ENCODE data around the gene MAD1L1. TPM values are rescaled to one million over a fixed set of nuclear protein-coding genes. Genes with fewer than 3 reads are reported as not detected.

MAD1L1 gene
- total RNA-seq, 2 experiments from 2014 or later: 40.0 to 44.7 TPM

- DNase-seq: peak; percentile 73
- ChIA-PET CTCF (no interaction called here), POLR2A (no interaction called here)
- Mint-ChIP-seq H3K27ac (no peak overlapping the region), H3K4me3 (no peak overlapping the region), H3K36me3 (ENCODE audit: low read depth) (peaks cover 7% of the 10 kb centered on the region), H3K9me3 (no peaks in the 10 kb centered on the region), H3K4me1 (ENCODE audit: low read depth) (peaks cover 16% of the 10 kb centered on the region), H3K27me3 (no peaks in the 10 kb centered on the region)
- ATAC-seq: peak; percentile 88
- TF ChIP-seq, protein P1, sequence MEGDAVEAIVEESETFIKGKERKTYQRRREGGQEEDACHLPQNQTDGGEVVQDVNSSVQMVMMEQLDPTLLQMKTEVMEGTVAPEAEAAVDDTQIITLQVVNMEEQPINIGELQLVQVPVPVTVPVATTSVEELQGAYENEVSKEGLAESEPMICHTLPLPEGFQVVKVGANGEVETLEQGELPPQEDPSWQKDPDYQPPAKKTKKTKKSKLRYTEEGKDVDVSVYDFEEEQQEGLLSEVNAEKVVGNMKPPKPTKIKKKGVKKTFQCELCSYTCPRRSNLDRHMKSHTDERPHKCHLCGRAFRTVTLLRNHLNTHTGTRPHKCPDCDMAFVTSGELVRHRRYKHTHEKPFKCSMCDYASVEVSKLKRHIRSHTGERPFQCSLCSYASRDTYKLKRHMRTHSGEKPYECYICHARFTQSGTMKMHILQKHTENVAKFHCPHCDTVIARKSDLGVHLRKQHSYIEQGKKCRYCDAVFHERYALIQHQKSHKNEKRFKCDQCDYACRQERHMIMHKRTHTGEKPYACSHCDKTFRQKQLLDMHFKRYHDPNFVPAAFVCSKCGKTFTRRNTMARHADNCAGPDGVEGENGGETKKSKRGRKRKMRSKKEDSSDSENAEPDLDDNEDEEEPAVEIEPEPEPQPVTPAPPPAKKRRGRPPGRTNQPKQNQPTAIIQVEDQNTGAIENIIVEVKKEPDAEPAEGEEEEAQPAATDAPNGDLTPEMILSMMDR (IDR thresholded peaks at IDR 0.05): no peak
- intact Hi-C loops (cut with micrococcal nuclease): no loop called here
Measured at GRCh38 chr7:2049782-2050510, 182.8 kb downstream of the MAD1L1 start.

DNA sequence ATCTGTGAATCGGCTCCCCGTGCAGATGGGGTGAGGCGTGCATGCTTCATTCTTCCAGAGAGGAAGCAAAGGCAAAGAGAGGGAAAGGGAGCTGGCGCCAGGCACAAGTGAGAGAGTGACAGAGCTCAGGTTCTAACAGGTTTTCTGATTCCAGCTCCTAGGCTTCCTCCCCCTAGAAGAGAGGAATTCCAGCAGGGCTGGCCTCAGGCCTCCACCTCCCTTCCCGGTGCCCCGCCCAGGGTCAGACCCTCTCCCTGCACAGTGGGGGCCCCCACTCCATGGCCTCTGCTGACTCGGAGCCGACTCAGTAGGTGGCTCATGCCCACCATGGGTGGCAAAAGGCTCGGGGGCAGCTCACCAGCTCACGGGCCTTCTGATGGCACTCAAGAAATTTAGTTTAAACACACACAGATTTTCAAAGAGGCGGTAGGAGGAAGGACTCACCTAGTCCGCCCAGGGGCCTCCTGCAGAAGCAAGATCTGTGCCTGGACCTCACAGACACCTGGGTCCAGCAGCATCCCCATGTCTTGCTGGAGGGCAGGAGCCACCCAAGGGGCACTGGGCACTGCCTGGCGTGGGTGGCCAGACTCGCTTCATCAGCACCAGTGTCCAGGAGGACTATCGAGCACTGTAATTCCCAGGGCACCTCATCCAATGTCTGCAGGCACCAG, 183.5 kb downstream of the MAD1L1 start:
- intact Hi-C loops (cut with micrococcal nuclease): no loop called here
- Mint-ChIP-seq H3K4me3 (no peak overlapping the region), H3K27me3 (no peaks in the 10 kb centered on the region), H3K4me1 (ENCODE audit: low read depth) (peaks cover 16% of the 10 kb centered on the region), H3K36me3 (ENCODE audit: low read depth) (peaks cover 2% of the 10 kb centered on the region), H3K27ac (no peak overlapping the region), H3K9me3 (no peaks in the 10 kb centered on the region)
- ChIA-PET POLR2A (no interaction called here), CTCF (no interaction called here)
- ATAC-seq (no peak), DNase-seq (no peak)
- TF ChIP-seq, protein P1 (IDR thresholded peaks at IDR 0.05): no peak

- H3K4me3 Mint-ChIP-seq: no peak overlapping the region
- no peaks in the 10 kb centered on the region for H3K27me3 Mint-ChIP-seq
- TF ChIP-seq, protein P1 (IDR thresholded peaks at IDR 0.05): no peak
- H3K9me3 Mint-ChIP-seq: no peaks in the 10 kb centered on the region
- no peak overlapping the region for H3K27ac Mint-ChIP-seq
- intact Hi-C loops (cut with micrococcal nuclease): no loop called here
- DNase-seq (no peak), ATAC-seq (no peak)
- CTCF ChIA-PET: no interaction called here
- H3K4me1 Mint-ChIP-seq (ENCODE audit: low read depth): peaks cover 16% of the 10 kb centered on the region
- no peaks in the 10 kb centered on the region for H3K36me3 Mint-ChIP-seq (ENCODE audit: low read depth)
- POLR2A ChIA-PET: interaction anchor here (0.7 kb wide), 1 partner anchor 10 kb away, joined by 4 read pairs; no protein-coding TSS in a partner anchor
Measured at GRCh38 chr7:2048531-2048930, 184.2 kb downstream of the MAD1L1 start.

- no peak for DNase-seq
- Mint-ChIP-seq H3K36me3 (ENCODE audit: low read depth) (no peaks in the 10 kb centered on the region), H3K27me3 (no peaks in the 10 kb centered on the region), H3K4me3 (no peak overlapping the region), H3K27ac (no peak overlapping the region), H3K4me1 (ENCODE audit: low read depth) (peaks cover 16% of the 10 kb centered on the region), H3K9me3 (no peaks in the 10 kb centered on the region)
- ChIA-PET POLR2A (interaction anchor here (0.7 kb wide), 1 partner anchor 10 kb away, joined by 4 read pairs; no protein-coding TSS in a partner anchor), CTCF (no interaction called here)
- ATAC-seq: no peak
- intact Hi-C loops (cut with micrococcal nuclease): no loop called here
- TF ChIP-seq, protein P1 (IDR thresholded peaks at IDR 0.05): no peak
Measured at GRCh38 chr7:2048006-2048405, 184.7 kb downstream of the MAD1L1 start.

All from activated CD8-positive, alpha-beta T cell treated with anti-CD3 and anti-CD28 coated beads for 36 hours (primary cell).